ENCODE data around the gene UBXN10.

DNA sequence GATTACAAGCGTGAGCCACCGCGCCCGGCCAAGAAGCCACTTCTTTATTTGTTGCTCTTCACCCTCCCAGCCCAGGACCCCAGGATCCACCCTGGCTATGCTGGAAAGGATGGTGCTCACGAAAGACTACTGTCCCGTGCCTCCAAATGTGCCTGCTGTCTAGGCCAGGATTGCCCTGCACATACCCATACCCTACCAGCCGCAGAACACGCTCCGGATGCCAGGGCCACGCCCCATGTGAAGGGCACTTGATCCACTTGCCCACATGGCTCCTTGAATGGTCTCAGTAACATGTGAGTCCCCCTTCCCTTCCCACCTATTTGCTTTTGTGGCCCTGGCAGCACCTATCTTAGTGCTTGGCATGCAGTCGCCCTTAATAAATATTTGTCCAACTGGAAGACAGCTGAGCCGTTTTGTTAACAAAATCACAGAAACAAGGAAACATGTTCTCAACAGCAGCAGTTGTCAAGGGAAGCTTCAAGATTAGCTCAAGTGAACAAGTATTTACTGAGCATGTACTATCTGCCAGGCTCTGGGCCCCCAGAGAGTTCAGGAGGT, 13.8 kb upstream of the UBXN10 start:
- TF ChIP-seq, protein P1, sequence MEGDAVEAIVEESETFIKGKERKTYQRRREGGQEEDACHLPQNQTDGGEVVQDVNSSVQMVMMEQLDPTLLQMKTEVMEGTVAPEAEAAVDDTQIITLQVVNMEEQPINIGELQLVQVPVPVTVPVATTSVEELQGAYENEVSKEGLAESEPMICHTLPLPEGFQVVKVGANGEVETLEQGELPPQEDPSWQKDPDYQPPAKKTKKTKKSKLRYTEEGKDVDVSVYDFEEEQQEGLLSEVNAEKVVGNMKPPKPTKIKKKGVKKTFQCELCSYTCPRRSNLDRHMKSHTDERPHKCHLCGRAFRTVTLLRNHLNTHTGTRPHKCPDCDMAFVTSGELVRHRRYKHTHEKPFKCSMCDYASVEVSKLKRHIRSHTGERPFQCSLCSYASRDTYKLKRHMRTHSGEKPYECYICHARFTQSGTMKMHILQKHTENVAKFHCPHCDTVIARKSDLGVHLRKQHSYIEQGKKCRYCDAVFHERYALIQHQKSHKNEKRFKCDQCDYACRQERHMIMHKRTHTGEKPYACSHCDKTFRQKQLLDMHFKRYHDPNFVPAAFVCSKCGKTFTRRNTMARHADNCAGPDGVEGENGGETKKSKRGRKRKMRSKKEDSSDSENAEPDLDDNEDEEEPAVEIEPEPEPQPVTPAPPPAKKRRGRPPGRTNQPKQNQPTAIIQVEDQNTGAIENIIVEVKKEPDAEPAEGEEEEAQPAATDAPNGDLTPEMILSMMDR (IDR thresholded peaks at IDR 0.05): no peak
- no peak for TF ChIP-seq ZFX (IDR thresholded peaks at IDR 0.05; ENCODE audit: borderline replicate concordance)

All from 22Rv1 (cell line).